ENCODE measurements around the gene NTM.

- TF ChIP-seq CTCF (IDR thresholded peaks at IDR 0.05) (no peak), POLR2AphosphoS5 (IDR thresholded peaks at IDR 0.05) (no peak), EP300 (IDR thresholded peaks at IDR 0.05; ENCODE audit: low read depth) (no peak)
These were observed 605.6 kb downstream of the NTM start for GRCh38 chr11:131976021-131976420.

All from transverse colon (tissue), 4 donors.